ENCODE results near the gene FRA10AC1. TPM values are rescaled to one million over a fixed set of nuclear protein-coding genes. Genes with fewer than 3 reads are reported as not detected.
A peak's percentile ranks its signal among the peaks of the same experiment; 100 is the strongest.

FRA10AC1 gene
- total and polyA plus RNA-seq, 10 of the 15 experiments (the other 5 are each of a cell fraction or from before 2014, with no cell fraction given), result 5.3 to 18.1 (median 9.9) TPM

GRCh38 chr10:93703841-93704240 lies 1.4 kb upstream of the FRA10AC1 start:
- H3K9ac ChIP-seq (ENCODE audit: control insufficient read depth, insufficient read depth, low read length), result no peak overlapping the region
- TF ChIP-seq TBL1XR1 (IDR thresholded peaks at IDR 0.05; ENCODE audit: low read depth, low read length) (no peak), USF2 (IDR thresholded peaks at IDR 0.05; ENCODE audit: borderline replicate concordance, low read depth, low read length) (no peak), SPI1 (IDR thresholded peaks at IDR 0.05; ENCODE audit: borderline replicate concordance, insufficient read depth, low read depth, low read length) (no peak), FOXM1 (IDR thresholded peaks at IDR 0.05; ENCODE audit: low read depth, low read length) (no peak), ESRRA (IDR thresholded peaks at IDR 0.05; ENCODE audit: low read length) (no peak), PRDM15 (CRISPR knock-in tag; IDR thresholded peaks at IDR 0.05) (no peak), IKZF1 (conservative IDR thresholded peaks at IDR 0.05) (no peak), EZH2 (IDR thresholded peaks at IDR 0.05; ENCODE audit: borderline replicate concordance, control insufficient read depth, low read depth, low read length) (no peak), TAF1 (IDR thresholded peaks at IDR 0.05; ENCODE audit: borderline replicate concordance, low read depth, low read length) (no peak), RELA (IDR thresholded peaks at IDR 0.05; ENCODE audit: borderline replicate concordance, partially characterized antibody) (no peak), BCLAF1 (IDR thresholded peaks at IDR 0.05) (no peak), NR2C2 (IDR thresholded peaks at IDR 0.05; ENCODE audit: borderline replicate concordance, control insufficient read depth, insufficient read length, low read depth) (no peak), IRF5 (IDR thresholded peaks at IDR 0.05; ENCODE audit: borderline replicate concordance) (no peak), RBBP5 (conservative IDR thresholded peaks at IDR 0.05) (no peak)

More at GRCh38 chr10:93703841-93704240, 1.4 kb upstream of the FRA10AC1 start:
- Histone ChIP-seq H3K4me3 (no peak overlapping the region), H2AFZ (ENCODE audit: control insufficient read depth, low read depth, low read length) (peak overlapping the region; percentile 83), H3K27me3 (replicated peaks in 1 of 2; ENCODE audit: control insufficient read depth in 2 of 2, insufficient read depth in 2 of 2, low read length in 1 of 2) (no peaks in the 10 kb centered on the region), H3K9me3 (replicated peaks; ENCODE audit: control insufficient read depth, insufficient read depth, low read length) (no peaks in the 10 kb centered on the region), H3K4me2 (ENCODE audit: control insufficient read depth, insufficient read depth) (no peak overlapping the region), H3K36me3 (ENCODE audit: control insufficient read depth in 2 of 2, insufficient read depth in 2 of 2, low read length in 1 of 2) (no peaks in the 10 kb centered on the region; a peak in 1 of 4 replicates), H4K20me1 (ENCODE audit: control insufficient read depth, insufficient read depth) (no peaks in the 10 kb centered on the region), H3K27ac (ENCODE audit: control insufficient read depth, insufficient read depth) (no peak overlapping the region), H3K4me1 (ENCODE audit: control insufficient read depth, insufficient read depth, low read length) (no peaks in the 10 kb centered on the region), H3K79me2 (ENCODE audit: control insufficient read depth, insufficient read depth, low read length) (peaks cover 5% of the 10 kb centered on the region)
- 0% methylated on average over 1 of the region's 1 CpG for WGBS (ENCODE audit: insufficient coverage, insufficient replicate concordance, low lambda C conversion rate, missing lambda C conversion rate)
- intact Hi-C loops (cut with micrococcal nuclease; ENCODE audit: unreplicated experiment) (loop anchor here (5.0 kb wide), 2 partner anchors 38 to 53 kb away; partner anchors contain the start of gene LGI1), in situ Hi-C loops (cut with MboI) (loop anchor here (5.0 kb wide), 1 partner anchor 108 kb away; no protein-coding TSS in a partner anchor)
- CTCF ChIA-PET, result interaction anchor here (0.8 to 1.0 kb wide), 2 partner anchors 9 to 111 kb away, joined by 3 read pairs; no protein-coding TSS in a partner anchor
- POLR2A ChIA-PET, result interaction anchor here (1.1 kb wide), 1 partner anchor 10 kb away, joined by 3 read pairs; no protein-coding TSS in a partner anchor
- no peak for DNase-seq (ENCODE audit: low read depth, low spot score)
- no peak for ATAC-seq
- BruUV-seq (replicated peaks), result no TSS peak
- SMC1A ChIA-PET (ENCODE audit: uncharacterized antibody, unreplicated experiment), result interaction anchor here (3.3 to 4.6 kb wide), 2 partner anchors 15 to 111 kb away, joined by 24 to 36 read pairs; no protein-coding TSS in a partner anchor
- RAD21 ChIA-PET (ENCODE audit: unreplicated experiment), result no interaction called here
- no peak for FAIRE-seq
